Measurements from ENCODE around the gene KCNT1.

GRCh38 chr9:135772702-135773493 is 70.9 kb downstream of the KCNT1 start:
- no peak for TF ChIP-seq POLR2A (IDR thresholded peaks at IDR 0.05)
- TF ChIP-seq, protein P1, sequence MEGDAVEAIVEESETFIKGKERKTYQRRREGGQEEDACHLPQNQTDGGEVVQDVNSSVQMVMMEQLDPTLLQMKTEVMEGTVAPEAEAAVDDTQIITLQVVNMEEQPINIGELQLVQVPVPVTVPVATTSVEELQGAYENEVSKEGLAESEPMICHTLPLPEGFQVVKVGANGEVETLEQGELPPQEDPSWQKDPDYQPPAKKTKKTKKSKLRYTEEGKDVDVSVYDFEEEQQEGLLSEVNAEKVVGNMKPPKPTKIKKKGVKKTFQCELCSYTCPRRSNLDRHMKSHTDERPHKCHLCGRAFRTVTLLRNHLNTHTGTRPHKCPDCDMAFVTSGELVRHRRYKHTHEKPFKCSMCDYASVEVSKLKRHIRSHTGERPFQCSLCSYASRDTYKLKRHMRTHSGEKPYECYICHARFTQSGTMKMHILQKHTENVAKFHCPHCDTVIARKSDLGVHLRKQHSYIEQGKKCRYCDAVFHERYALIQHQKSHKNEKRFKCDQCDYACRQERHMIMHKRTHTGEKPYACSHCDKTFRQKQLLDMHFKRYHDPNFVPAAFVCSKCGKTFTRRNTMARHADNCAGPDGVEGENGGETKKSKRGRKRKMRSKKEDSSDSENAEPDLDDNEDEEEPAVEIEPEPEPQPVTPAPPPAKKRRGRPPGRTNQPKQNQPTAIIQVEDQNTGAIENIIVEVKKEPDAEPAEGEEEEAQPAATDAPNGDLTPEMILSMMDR (IDR thresholded peaks at IDR 0.05), result no peak
